HG02610 (cell line): ENCODE results near the gene VIL1.

Experiments
- ATAC-seq: cut with Tn5 transposase; IDR thresholded peaks from one replicate; pipeline ENCODE4 v1.9.1; 2021; ENCODE audit warnings: mild to moderate bottlenecking, moderate library complexity; ENCODE audit not compliant: unreplicated experiment

VIL1 gene

GRCh38 chr2:218435003-218435982 lies 16.4 kb downstream of the VIL1 start:
- no peak for ATAC-seq

- ATAC-seq, result no peak
Measured at GRCh38 chr2:218436992-218437391, 18.1 kb downstream of the VIL1 start.

GRCh38 chr2:218437969-218438368 lies 19.0 kb downstream of the VIL1 start:
- no peak for ATAC-seq

DNA sequence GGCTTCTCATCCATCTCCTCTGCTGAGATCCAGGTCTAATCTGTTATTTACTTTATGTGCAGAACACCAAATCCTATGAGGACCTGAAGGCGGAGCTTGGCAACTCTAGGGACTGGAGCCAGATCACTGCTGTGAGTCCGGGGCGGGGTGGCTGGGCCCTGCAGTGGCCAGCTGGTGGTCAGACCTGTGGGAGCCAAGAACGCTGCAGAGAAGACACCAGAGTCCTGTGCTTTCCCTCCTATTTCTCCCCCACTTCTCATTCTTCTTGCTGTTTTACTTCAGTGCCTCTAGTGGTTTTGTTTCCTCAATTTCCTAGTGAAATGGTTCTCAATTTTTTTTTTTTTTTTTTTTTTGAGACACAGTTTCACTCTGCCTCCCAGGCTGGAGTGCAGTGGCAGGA lies 19.7 kb downstream of the VIL1 start:
- ATAC-seq, result no peak

- no peak for ATAC-seq
Measured at GRCh38 chr2:218444692-218445357, 25.9 kb downstream of the VIL1 start.

DNA sequence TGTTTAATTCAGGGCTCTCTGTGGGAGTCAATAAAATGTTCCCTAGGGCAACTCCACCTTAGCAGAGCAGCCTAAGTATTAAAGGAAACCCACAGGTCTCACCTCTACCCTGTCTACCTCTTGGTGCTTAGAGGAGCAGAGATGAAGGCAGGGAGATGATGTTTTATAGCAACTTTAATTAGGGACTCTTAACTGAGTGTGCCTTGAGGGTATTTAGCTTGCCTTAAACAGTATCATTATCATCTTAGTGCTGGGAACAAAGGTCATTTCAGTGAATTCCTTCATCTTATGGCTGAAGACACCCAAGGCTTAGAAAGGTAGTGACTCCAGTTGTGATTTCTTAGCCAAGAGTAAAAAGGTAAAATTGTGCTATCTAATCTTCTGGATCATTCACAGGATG lies 26.7 kb downstream of the VIL1 start:
- no peak for ATAC-seq

DNA sequence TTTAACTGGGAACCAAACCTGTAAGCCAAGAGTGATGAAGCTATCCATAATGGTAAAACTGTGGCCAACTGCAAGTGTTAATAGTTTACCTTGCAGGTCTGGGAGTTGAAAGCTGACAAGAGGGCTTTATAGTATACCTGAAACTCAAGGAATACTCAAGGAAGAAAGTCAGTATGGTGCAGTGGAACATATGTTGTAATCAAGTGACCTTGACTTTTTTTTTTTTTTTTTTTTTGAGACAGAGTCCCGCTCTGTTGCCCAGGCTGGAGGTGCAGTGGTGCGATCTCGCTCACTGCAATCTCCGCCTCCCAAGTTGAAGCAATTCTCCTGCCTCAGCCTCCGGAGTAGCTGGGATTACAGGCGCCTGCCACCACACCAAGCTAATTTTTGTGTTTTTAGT lies 27.6 kb downstream of the VIL1 start:
- no peak for ATAC-seq

DNA sequence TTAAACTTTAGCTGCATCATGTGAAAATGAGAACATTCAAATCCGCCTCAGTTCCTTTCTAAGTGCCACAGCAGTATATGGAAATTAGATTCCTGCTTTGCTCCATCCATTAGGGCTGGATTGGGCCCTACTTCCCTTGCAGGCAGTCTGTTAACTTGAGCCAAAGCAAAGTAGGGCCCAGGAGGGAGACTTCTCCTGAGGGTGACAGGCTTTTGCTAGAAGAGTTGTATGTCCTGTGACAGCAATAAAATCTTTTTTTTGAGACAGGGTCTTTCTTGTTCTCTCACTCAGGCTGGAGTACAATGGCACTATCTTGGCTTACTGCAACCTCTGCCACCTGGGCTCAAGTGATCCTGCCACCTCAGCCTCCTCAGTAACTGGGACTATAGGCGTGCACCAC lies 28.1 kb downstream of the VIL1 start:
- ATAC-seq, result no peak

GRCh38 chr2:218448934-218449333 lies 30.0 kb downstream of the VIL1 start:
- no peak for ATAC-seq

GRCh38 chr2:218452079-218452478 lies 33.2 kb downstream of the VIL1 start:
- ATAC-seq, result no peak

DNA sequence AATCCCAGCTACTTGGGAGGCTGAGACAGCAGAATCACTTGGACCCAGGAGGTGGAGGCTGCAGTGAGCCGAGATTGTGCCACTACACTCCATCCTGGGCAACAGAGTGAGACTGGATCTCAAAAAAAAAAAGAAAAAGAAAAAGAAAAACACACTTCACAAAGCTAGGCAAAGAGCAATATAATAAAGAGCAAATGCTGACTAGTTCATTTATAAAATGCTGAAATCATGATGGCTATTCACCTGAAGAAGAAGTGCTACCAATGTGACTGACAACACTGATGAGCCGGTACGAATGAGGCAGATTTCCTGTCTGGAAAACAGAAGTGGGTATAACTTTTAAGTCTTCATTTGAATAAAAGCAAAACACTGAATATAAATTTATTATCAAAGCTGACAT lies 37.9 kb downstream of the VIL1 start:
- ATAC-seq, result no peak

DNA sequence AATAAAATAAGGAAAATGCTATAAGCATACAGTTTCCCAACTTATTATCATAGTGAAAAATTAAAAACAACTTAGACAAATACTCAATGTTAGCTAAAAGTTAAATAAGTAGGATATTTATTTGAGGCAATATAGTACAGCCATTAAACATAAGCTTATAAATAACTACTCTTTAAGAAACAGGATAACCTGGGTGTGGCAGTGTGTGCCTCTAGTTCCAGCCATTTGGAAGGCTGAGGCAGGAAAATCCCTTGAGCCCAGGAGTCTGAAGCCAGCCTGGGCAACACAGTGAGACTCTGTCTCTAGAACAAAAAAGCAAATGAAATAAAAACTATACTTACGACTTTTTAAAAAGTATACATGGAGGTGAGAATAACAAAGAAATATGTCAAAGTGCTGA lies 39.7 kb downstream of the VIL1 start:
- no peak for ATAC-seq

GRCh38 chr2:218465987-218466633 lies 47.2 kb downstream of the VIL1 start:
- no peak for ATAC-seq

- ATAC-seq, result no peak
Measured at GRCh38 chr2:218470448-218470847, 51.5 kb downstream of the VIL1 start.

DNA sequence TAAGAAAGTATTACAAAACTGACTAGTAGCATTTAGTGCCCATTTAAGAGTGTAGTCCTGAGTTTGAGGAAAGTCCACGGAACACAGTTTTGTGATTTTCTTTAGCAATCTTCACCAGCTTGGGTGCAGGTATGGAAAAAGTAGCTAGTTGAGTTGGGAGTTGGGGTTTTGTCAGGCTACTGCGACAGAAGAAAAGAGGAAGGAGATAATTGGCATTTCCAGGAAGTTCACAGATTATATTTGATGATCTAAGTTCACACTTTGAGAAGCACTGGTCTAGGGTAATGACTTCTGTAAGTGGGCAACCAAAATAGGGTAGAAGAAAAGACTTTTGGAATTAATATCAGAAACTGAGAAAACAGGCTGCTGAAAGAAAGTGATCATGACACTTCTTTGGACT lies 52.1 kb downstream of the VIL1 start:
- no peak for ATAC-seq

GRCh38 chr2:218471982-218472381 lies 53.1 kb downstream of the VIL1 start:
- ATAC-seq, result no peak

DNA sequence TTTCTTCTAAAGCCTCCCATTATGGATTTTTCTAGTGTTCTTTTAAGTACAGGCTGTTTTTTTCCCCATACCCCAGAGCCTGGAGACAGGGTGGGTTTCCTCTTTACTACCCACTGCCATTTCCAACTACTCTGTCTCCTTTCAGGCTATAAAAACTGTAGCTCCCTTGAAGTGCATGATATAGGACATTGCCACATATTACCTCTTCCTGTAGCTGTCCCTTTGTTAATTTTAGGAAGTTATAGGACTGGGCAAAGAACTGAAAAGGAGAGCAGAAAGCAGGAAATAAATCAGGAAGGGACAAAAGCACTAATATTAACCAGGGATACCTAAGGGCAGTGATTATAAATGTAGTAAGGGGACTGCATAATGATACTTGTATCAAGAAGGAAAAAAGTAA lies 54.1 kb downstream of the VIL1 start:
- ATAC-seq, result no peak

GRCh38 chr2:218474527-218474926 lies 55.6 kb downstream of the VIL1 start:
- ATAC-seq, result no peak

- ATAC-seq, result no peak
Measured at GRCh38 chr2:218476676-218477075, 57.8 kb downstream of the VIL1 start.

- ATAC-seq, result no peak
Measured at GRCh38 chr2:218477247-218477646, 58.3 kb downstream of the VIL1 start.

GRCh38 chr2:218478544-218478943 lies 59.6 kb downstream of the VIL1 start:
- no peak for ATAC-seq

- no peak for ATAC-seq
Measured at GRCh38 chr2:218479595-218479994, 60.7 kb downstream of the VIL1 start.
